ENCODE measurements around the gene HOXD8.

The HOXD8 gene

GRCh38 chr2:176128982-176129796 lies at the start of gene HOXD8:
Gene HOXD8 (plus strand): TSS chr2:176129705. CDS start chr2:176130367, 662 bp downstream.
- H3K4me3 ChIP-seq (ENCODE audit: low read depth, low read length) = no peak within 1 kb of the TSS
- TF ChIP-seq POLR2A (IDR thresholded peaks at IDR 0.05; ENCODE audit: extremely low read depth, insufficient read length) (no peak), CTCF (IDR thresholded peaks at IDR 0.05; ENCODE audit: low read depth, low read length) (no peak), MYC (IDR thresholded peaks at IDR 0.05; ENCODE audit: low read depth, low read length) (no peak)
- TF ChIP-seq, protein P1, sequence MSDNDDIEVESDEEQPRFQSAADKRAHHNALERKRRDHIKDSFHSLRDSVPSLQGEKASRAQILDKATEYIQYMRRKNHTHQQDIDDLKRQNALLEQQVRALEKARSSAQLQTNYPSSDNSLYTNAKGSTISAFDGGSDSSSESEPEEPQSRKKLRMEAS (IDR thresholded peaks at IDR 0.05; ENCODE audit: low read depth, low read length) = no peak
- no peak for DNase-seq (ENCODE audit: low read depth)

- peak overlapping the region; percentile 56 for H3K4me3 ChIP-seq (ENCODE audit: low read depth, low read length)
- peak; percentile 89 for DNase-seq (ENCODE audit: low read depth)
- no peak for TF ChIP-seq POLR2A (IDR thresholded peaks at IDR 0.05; ENCODE audit: extremely low read depth, insufficient read length)
- TF ChIP-seq, protein P1 (IDR thresholded peaks at IDR 0.05; ENCODE audit: low read depth, low read length) = no peak
- peak; percentile 88 for TF ChIP-seq CTCF (IDR thresholded peaks at IDR 0.05; ENCODE audit: low read depth, low read length)
- TF ChIP-seq MYC (IDR thresholded peaks at IDR 0.05; ENCODE audit: low read depth, low read length) = no peak
Measured at GRCh38 chr2:176079831-176080539, 49.5 kb upstream of the HOXD8 start.

- TF ChIP-seq MYC (IDR thresholded peaks at IDR 0.05; ENCODE audit: low read depth, low read length) (no peak), POLR2A (IDR thresholded peaks at IDR 0.05; ENCODE audit: extremely low read depth, insufficient read length) (no peak)
- no peak overlapping the region for H3K4me3 ChIP-seq (ENCODE audit: low read depth, low read length)
- DNase-seq (ENCODE audit: low read depth) = no peak
Measured at GRCh38 chr2:176080540-176081375, 48.7 kb upstream of the HOXD8 start.

GRCh38 chr2:176081376-176081836 lies 48.1 kb upstream of the HOXD8 start:
- TF ChIP-seq, protein P1 (IDR thresholded peaks at IDR 0.05; ENCODE audit: low read depth, low read length) = no peak
- TF ChIP-seq CTCF (IDR thresholded peaks at IDR 0.05; ENCODE audit: low read depth, low read length) (no peak), POLR2A (IDR thresholded peaks at IDR 0.05; ENCODE audit: extremely low read depth, insufficient read length) (no peak), MYC (IDR thresholded peaks at IDR 0.05; ENCODE audit: low read depth, low read length) (no peak)
- DNase-seq (ENCODE audit: low read depth) = no peak
- no peak overlapping the region for H3K4me3 ChIP-seq (ENCODE audit: low read depth, low read length)

GRCh38 chr2:176081837-176082524 lies 47.5 kb upstream of the HOXD8 start:
- no peak for DNase-seq (ENCODE audit: low read depth)
- H3K4me3 ChIP-seq (ENCODE audit: low read depth, low read length) = no peak overlapping the region
- TF ChIP-seq POLR2A (IDR thresholded peaks at IDR 0.05; ENCODE audit: extremely low read depth, insufficient read length) (no peak), MYC (IDR thresholded peaks at IDR 0.05; ENCODE audit: low read depth, low read length) (no peak), CTCF (IDR thresholded peaks at IDR 0.05; ENCODE audit: low read depth, low read length) (no peak)
- TF ChIP-seq, protein P1 (IDR thresholded peaks at IDR 0.05; ENCODE audit: low read depth, low read length) = no peak
